Upper lobe of right lung (tissue), 1 donor: Measurements from ENCODE around the gene POFUT2. TPM values are rescaled to one million over a fixed set of nuclear protein-coding genes. Genes with fewer than 3 reads are reported as not detected.

Experiments
- ATAC-seq: fragments of 200-7000 bp; cut with Tn5 transposase; one replicate; pipeline ENCODE4 v1.9.1; 2020; ENCODE audit warnings: mild to moderate bottlenecking, moderate library complexity
- DNase-seq: peaks from one replicate; pipeline ENCODE4 v3.0.0-alpha.2; 2020
- H3K27ac ChIP-seq: fragments of 200-600 bp; one replicate; pipeline ENCODE4 v1.8.0; 2022
- H3K27me3 ChIP-seq: fragments of 200-600 bp; one replicate; pipeline ENCODE4 v1.8.0; 2022; ENCODE audit warnings: mild to moderate bottlenecking
- H3K36me3 ChIP-seq: fragments of 200-600 bp; one replicate; pipeline ENCODE4 v1.8.0; 2022
- H3K4me1 ChIP-seq: fragments of 200-600 bp; one replicate; pipeline ENCODE4 v1.8.0; 2022
- H3K4me3 ChIP-seq: fragments of 200-600 bp; one replicate; pipeline ENCODE4 v1.8.0; 2022; ENCODE audit warnings: mild to moderate bottlenecking
- H3K9me3 ChIP-seq: fragments of 200-600 bp; one replicate; pipeline ENCODE4 v1.8.0; 2022
- CTCF ChIP-seq: fragments of 200-600 bp; IDR thresholded peaks from one replicate; pipeline ENCODE4 v1.8.0; 2022; ENCODE audit warnings: antibody characterized with exemption
- intact Hi-C: fragments of 100-400 bp; cut with DNase I; formaldehyde crosslinking; loops from one replicate; pipeline ENCODE4 v1.11.0; 2022
- total RNA-seq: library from RNA; stranded (reverse); fragmentation: NEBNext Ultra II Directional; extraction: Animal tissue kit (Norgen Biotek cat#: 25700); gene quantifications from one replicate; pipeline ENCODE4 v1.2.1, GENCODE V29; 2021
- donor health status: DM: no; HTN: yes; CAD: no; lungs with severe emphysema.

POFUT2 gene
- total RNA-seq, 1 donor from 2014 or later, result 29.0 TPM

- intact Hi-C loops, result no loop called here
- no peaks in the 10 kb centered on the region for H3K9me3 ChIP-seq
- DNase-seq, result no peak
- no peak for TF ChIP-seq CTCF
- ATAC-seq, result no peak
- no peak overlapping the region for H3K4me3 ChIP-seq
- peaks cover 20% of the 10 kb centered on the region for H3K27me3 ChIP-seq
- no peak overlapping the region for H3K27ac ChIP-seq
- H3K4me1 ChIP-seq, result peaks cover 3% of the 10 kb centered on the region
- no peaks in the 10 kb centered on the region for H3K36me3 ChIP-seq
Measured at GRCh38 chr21:45255381-45256020, 32.2 kb downstream of the POFUT2 start.

DNA sequence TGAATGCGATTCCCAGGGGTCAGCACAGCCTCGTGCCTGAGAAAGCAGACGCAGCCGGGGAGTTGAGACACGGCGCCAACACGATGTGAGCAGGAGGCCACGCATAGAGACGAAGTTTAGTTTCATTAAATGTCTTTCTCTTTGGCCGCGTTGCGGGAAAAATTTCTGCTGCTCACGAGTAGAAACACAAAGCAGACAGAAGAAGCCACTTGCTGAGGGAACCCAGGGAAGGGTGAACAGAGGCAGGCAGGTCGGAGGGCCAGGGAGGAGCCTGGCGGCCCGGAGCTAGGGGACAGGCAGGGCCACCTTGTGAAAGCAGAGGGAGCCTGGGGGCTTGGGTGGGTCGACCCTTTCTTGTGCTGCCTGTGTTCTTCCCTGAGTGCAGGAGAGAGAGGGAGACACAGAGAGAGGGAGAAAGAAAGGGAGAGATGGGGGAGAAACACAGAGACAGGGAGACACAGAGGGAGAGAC is 33.2 kb downstream of the POFUT2 start:
- Histone ChIP-seq H3K9me3 (no peaks in the 10 kb centered on the region), H3K4me3 (no peak overlapping the region), H3K27me3 (peaks cover 20% of the 10 kb centered on the region), H3K36me3 (no peaks in the 10 kb centered on the region), H3K27ac (no peak overlapping the region), H3K4me1 (peaks cover 3% of the 10 kb centered on the region)
- ATAC-seq, result no peak
- no peak for DNase-seq
- TF ChIP-seq CTCF, result no peak
- intact Hi-C loops, result no loop called here

- DNase-seq (no peak), ATAC-seq (no peak)
- peaks cover 20% of the 10 kb centered on the region for H3K27me3 ChIP-seq
Measured at GRCh38 chr21:45253633-45254459, 33.8 kb downstream of the POFUT2 start.

DNA sequence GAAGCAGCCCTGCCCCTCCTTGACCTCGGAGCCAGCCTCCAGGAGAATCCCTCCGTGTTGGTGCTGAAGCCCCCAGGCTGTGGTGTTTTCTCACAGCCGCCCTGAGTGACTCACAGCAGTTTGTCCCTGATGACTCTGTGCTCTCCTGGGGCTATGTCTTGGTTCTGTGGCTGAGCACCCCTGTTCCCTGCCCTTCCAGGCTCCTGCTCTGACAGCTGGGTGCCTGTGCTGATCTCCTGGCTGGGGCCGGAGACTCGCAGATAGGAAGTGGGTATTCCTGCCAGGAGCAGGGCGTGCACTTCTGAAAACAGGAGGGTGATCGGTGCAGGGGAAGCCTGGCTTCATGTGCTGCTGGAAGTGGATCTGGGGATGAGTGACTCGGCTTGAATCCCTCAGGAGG is 34.5 kb downstream of the POFUT2 start:
- DNase-seq, result no peak
- intact Hi-C loops, result no loop called here
- Histone ChIP-seq H3K4me3 (no peak overlapping the region), H3K27ac (no peak overlapping the region), H3K4me1 (peaks cover 3% of the 10 kb centered on the region), H3K36me3 (no peaks in the 10 kb centered on the region), H3K9me3 (no peaks in the 10 kb centered on the region), H3K27me3 (peaks cover 20% of the 10 kb centered on the region)
- no peak for ATAC-seq
- TF ChIP-seq CTCF, result no peak

More at GRCh38 chr21:45253633-45254459, 33.8 kb downstream of the POFUT2 start:
- no peak for TF ChIP-seq CTCF
- no peaks in the 10 kb centered on the region for H3K36me3 ChIP-seq
- H3K27ac ChIP-seq, result no peak overlapping the region
- no peaks in the 10 kb centered on the region for H3K9me3 ChIP-seq
- peaks cover 3% of the 10 kb centered on the region for H3K4me1 ChIP-seq
- no peak overlapping the region for H3K4me3 ChIP-seq
- intact Hi-C loops, result no loop called here

GRCh38 chr21:45252448-45252925 is 35.2 kb downstream of the POFUT2 start:
- H3K4me3 ChIP-seq, result no peak overlapping the region
- DNase-seq, result no peak
- H3K27ac ChIP-seq, result no peak overlapping the region
- H3K27me3 ChIP-seq, result peaks cover 20% of the 10 kb centered on the region
- ATAC-seq, result no peak
- H3K4me1 ChIP-seq, result peaks cover 3% of the 10 kb centered on the region
- H3K9me3 ChIP-seq, result no peaks in the 10 kb centered on the region
- intact Hi-C loops, result no loop called here
- no peaks in the 10 kb centered on the region for H3K36me3 ChIP-seq
- no peak for TF ChIP-seq CTCF
